GM18861 (cell line): ENCODE measurements around the gene TMEM91.
A peak's percentile ranks its signal among the peaks of the same experiment; 100 is the strongest.
"Not testable (repeated sequence)": the region's sequence is repeated elsewhere in the genome, so short reads cannot be mapped to it uniquely, and the experiment has no call there.

Experiments
- ATAC-seq: cut with Tn5 transposase; IDR thresholded peaks from one replicate; pipeline ENCODE4 v1.9.1; 2021; ENCODE audit not compliant: unreplicated experiment

Gene TMEM91

DNA sequence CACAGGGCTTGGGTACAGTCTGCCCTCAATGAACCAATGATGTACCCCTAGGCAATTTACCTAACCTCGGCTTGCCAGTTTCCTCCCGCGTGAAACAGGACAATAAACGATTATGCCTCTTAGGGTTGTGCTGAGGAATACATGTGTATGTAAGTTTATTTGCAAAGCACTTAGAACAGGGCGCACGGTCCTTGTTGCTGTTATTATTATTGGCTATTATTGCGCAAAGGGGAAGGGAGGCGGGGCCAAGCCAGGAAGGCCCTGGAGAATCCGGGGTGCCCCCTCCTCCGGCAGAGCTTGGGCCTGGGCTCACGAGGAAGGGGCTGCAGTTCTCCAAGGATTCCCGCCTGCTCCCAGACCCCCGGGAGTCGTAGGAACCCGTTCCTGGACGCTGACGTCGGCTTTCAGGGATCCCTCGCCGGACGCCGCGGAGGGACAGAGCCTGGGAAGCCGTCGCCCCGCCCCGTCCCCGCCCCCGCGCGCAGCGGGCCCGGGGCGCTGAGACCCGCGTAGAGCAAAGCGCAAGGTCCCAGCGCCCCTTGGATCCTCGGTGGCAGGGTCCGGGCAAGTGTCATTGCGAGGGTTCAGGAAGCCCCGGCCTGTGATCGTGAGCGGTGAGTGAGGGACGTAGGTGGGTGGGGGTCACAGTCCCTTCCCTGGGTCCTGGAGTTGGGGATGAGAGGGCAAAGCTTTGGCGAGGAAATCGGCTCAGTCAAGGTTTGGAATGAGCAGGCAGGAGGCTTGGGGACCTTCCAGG lies at the start of gene TMEM91:
TSS of gene TMEM91 (plus strand) at position 293 of the 757 bp plus-strand sequence. CDS start 1,777 bp downstream, outside the sequence.
- no peak for ATAC-seq

GRCh38 chr19:41327076-41327575 lies 49.2 kb upstream of the TMEM91 start:
- ATAC-seq = no peak

DNA sequence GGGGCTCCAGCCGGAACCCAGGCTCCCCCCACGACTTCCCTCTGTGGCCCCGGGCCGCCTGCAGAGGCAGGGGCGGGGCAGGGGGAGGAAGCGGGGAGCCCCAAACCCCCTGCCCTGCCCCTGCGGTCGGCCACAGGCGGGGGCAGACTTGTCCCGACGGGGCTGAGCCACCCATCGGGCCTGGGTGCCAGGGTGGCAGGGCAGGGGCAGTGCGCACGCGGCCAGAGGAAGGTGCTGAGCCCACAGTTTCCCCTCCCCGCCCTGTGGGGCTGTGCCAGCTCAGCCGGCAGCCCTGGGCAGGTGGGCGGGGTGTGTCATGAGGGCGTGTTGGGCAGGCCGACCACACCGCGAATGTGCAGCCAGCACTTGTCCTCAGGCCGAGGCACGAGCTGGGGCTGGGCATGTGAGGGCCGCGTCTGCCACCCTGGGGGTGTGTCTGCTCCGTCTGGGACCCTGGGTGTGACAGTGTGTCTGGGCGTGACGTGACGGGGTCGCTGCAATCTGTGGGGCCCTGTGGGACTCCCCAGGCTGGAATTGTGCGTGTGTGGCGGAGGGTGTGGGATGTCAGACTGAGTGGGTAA lies 48.7 kb upstream of the TMEM91 start:
- ATAC-seq = peak; percentile 39

DNA sequence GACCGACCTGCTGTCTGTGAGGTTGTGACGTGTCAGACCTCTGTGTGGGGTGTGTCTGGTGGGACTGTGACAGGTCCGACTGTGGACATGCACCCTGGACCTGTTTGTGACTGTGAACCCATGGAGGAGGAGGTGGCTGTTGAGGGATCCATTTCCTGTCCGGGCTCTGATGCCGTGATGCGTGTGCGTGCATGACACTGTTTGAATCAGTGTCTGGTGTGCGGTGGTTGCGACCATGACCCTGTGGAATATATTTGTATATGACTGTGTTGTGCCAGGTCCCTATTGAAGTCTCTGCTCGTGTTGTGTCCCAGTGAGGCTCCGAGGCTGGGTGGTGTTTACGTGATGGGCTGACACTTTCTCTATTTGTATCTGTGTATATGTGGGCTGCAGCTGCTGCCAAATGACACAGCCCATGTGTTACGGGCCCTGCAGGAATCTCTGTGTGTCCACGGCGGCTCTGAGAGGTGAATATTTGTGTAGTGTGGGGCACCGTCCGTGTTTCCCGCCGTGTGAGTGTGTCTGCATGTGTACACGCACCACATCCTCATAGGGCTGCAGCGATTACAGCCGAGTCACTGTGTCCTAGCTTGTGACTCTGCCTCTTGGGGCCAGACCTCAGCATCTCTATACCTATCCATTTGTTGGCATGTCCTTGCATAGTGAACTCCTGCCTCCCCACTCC lies 48.0 kb upstream of the TMEM91 start:
- no peak for ATAC-seq

GRCh38 chr19:41328842-41329225 lies 47.5 kb upstream of the TMEM91 start:
- no peak for ATAC-seq

- no peak for ATAC-seq
Observed at GRCh38 chr19:41330481-41330880, 45.9 kb upstream of the TMEM91 start.

GRCh38 chr19:41330946-41331678 lies 45.2 kb upstream of the TMEM91 start:
- no peak for ATAC-seq

DNA sequence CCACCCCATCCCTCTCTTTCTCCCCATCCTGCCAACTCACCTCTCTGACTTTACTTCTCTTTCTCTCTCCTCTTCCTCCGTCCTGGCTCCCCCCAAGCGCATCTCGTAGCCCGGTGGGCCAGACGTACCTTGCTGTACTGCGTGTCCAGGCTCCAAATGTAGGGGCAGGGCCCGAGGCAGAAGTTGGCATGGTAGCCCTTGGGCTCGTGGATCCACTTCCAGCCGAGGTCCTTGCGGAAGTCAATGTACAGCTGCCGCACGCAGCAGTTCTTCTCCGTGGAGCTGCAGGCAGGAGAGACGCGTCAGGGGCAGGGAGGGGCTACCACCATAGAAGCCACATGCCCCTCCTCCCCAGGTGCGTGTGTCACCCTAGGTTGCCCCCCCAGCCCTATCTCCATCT lies 44.3 kb upstream of the TMEM91 start:
- no peak for ATAC-seq

DNA sequence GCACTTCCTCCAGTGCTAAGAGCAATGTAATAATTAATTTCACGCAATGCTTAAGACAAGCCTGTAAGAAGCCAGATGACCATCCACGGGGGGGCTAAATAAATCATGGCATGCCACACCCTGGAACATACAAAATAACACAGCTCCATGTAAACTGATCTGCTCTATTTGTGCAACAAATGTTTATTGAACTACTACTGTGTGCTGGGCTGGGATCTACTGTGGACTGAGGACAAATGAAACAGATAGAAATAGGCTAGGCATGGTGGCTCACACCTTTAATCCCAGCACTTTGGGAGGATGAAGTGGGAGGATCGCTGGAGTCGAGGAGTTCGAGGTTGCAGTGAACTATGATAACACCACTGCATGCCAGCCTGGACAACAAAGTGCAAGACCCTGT lies 43.9 kb upstream of the TMEM91 start:
- ATAC-seq = no peak

DNA sequence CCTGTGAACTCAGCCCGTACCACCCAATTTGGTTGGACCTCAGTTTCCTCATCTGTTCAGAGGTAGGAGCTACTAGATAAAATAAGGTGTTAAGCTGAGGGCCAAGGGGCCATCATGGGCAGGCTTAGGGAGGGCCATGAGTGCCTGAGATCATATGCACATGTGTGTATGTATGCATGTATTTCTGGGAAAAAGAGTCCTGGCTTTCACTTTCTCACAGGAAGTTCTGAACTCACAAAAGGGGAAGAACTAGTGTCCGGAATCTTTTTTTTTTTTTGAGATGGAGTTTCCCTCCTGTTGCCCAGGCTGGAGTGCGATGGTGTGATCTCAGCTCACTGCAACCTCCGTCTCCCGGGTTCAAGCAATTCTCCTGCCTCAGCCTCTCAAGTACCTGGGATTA lies 41.5 kb upstream of the TMEM91 start:
- no peak for ATAC-seq

GRCh38 chr19:41335467-41335866 lies 40.9 kb upstream of the TMEM91 start:
- no peak for ATAC-seq

DNA sequence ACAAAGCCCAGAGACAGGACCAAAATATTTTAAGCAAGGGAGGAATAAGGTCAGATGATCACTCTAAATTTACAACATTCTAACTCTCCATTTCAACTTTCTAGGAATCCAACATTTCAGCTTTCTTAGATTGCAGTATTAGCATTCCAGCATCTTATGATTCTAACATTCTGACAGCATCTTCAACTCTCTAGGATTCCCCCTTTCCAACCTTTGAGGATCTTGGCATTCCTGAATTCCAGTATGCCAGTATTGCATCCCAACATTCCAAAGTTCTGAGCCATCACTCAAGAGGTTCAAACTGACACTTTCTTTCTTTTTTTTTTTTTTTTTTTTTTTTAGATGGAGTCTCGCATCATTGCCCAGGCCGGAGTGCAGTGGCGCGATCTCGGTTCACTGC lies 36.4 kb upstream of the TMEM91 start:
- no peak for ATAC-seq

- ATAC-seq = no peak
Observed at GRCh38 chr19:41341669-41342490, 34.5 kb upstream of the TMEM91 start.

DNA sequence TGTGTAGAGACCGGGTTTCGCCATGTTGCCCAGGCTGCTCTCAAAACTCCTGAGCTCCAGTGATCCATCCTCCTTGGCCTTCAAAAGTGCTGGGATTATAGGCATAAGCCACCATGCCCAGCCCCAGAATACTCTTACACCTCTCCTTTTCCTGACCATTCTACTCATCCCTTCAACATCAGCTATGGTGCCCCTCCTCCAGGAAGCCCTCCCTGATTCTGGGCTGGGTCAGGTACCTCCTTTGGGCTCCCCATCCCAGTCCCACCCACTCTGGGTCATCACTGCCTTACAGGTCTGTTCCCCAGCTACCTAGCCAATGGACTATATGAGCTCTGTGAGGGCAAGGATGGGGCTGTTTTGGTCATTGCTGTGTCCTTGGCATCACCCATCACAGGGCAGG lies 32.2 kb upstream of the TMEM91 start:
- no peak for ATAC-seq

- ATAC-seq = not testable (repeated sequence)
Observed at GRCh38 chr19:41346916-41347315, 29.4 kb upstream of the TMEM91 start.

GRCh38 chr19:41350735-41351338 lies 25.5 kb upstream of the TMEM91 start:
- no peak for ATAC-seq

GRCh38 chr19:41351339-41352245 lies 24.7 kb upstream of the TMEM91 start:
- peak; percentile 28 for ATAC-seq

- ATAC-seq = no peak
Observed at GRCh38 chr19:41352279-41352608, 24.1 kb upstream of the TMEM91 start.
